Measurements from ENCODE around the gene MRPL20.

MRPL20 gene

GRCh38 chr1:1359664-1360468 lies 47.2 kb downstream of the MRPL20 start:
- no peak for DNase-seq

- DNase-seq, result no peak
These were observed 47.8 kb downstream of the MRPL20 start for GRCh38 chr1:1359308-1359663.

- DNase-seq, result no peak
These were observed 48.4 kb downstream of the MRPL20 start, which contains the start of gene MXRA8 for GRCh38 chr1:1358433-1359271. Gene MXRA8, minus strand, starts transcription at chr1:1358555. Its CDS starts 51 bp downstream, at chr1:1358504.

- no peak for DNase-seq
These were observed 49.1 kb downstream of the MRPL20 start for GRCh38 chr1:1357871-1358432.

- no peak for DNase-seq
These were observed 50.2 kb downstream of the MRPL20 start for GRCh38 chr1:1356796-1357401.

GRCh38 chr1:1356166-1356795 lies 50.8 kb downstream of the MRPL20 start:
- no peak for DNase-seq

GRCh38 chr1:1355416-1355815 lies 51.7 kb downstream of the MRPL20 start:
- DNase-seq, result no peak

GRCh38 chr1:1354271-1355247 lies 52.5 kb downstream of the MRPL20 start:
- no peak for DNase-seq

- no peak for DNase-seq
These were observed 53.5 kb downstream of the MRPL20 start for GRCh38 chr1:1353389-1354151.

GRCh38 chr1:1352786-1353388 lies 54.2 kb downstream of the MRPL20 start:
- DNase-seq, result no peak
